ENCODE results near the gene ADAMTSL1. TPM values are rescaled to one million over a fixed set of nuclear protein-coding genes. Genes with fewer than 3 reads are reported as not detected.

Gene ADAMTSL1
- total RNA-seq, 8 experiments from 2014 or later, result 5.3 to 87.8 (median 11.5) TPM

DNA sequence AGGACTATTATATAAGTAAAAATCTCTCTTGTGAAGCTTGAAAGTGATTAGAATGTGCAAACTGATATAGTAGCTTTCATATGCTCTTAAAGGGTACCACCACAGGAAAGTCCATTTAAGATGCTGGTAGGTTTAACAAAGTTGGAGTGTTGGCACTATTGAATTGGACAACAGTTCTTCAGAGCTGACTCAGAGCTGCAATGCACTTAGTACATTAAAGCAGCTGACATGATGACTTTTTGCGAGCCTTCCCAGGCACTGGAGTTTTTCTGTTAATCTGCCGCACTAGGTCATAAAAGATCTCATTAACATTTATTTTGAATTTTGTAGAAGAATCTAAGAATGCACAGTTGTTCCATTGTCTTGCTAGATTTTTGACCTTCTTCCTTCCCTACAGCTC is 243.8 kb downstream of the ADAMTSL1 start:
- WGBS, 10 experiments, result 0 to 100% (median 86%) methylated on average over 1 to 2 of the region's 2 CpGs; no CpG with 5 or more reads in 1 of the 10 experiments

DNA sequence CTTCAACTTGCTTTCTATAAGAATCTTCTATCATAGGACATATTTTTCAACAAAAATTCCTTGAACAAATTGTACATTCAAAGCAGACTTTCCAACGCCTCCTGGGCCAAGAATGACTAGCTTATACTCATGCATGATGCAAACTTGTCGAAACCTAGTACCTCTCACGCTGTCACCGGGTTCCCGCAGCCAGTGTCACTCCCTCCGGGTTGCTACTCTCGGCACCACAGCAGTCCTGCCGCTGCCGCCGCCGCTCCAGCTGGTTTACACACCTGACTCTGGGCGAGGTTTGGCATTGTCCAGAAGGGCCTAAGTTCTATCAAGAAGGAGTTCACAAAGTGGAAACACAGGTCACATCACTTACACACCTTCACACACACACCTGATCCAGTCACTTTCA is 244.4 kb downstream of the ADAMTSL1 start:
- in situ Hi-C loops (cut with MboI; ENCODE audit: low pct_unique_long_range_greater_than_20kb in 2 of 9, low sequenced_read_pairs in 9 of 9, unreplicated experiment in 9 of 9), result no loop called here
- no peak overlapping the region for H3K4me3 ChIP-seq
- ATAC-seq (replicated peaks in 6 of 8), result no peak
- H3K4me1 ChIP-seq (replicated peaks in 1 of 2), result no peaks in the 10 kb centered on the region
- WGBS, 10 experiments, result 60 to 100% (median 91%) methylated on average over 1 to 10 of the region's 12 CpGs; no CpG with 5 or more reads in 3 of the 10 experiments
- H3K27ac ChIP-seq, result no peak overlapping the region

More for the DNA sequence above, 243.8 kb downstream of the ADAMTSL1 start:
- Histone ChIP-seq H3K4me1 (replicated peaks in 1 of 2) (no peaks in the 10 kb centered on the region), H3K4me3 (no peak overlapping the region), H3K27ac (no peak overlapping the region)
- ATAC-seq (replicated peaks in 6 of 8), result peak in 2 of 8 experiments; percentile 58 to 62
- in situ Hi-C loops (cut with MboI; ENCODE audit: low pct_unique_long_range_greater_than_20kb in 2 of 9, low sequenced_read_pairs in 9 of 9, unreplicated experiment in 9 of 9), result no loop called here

DNA sequence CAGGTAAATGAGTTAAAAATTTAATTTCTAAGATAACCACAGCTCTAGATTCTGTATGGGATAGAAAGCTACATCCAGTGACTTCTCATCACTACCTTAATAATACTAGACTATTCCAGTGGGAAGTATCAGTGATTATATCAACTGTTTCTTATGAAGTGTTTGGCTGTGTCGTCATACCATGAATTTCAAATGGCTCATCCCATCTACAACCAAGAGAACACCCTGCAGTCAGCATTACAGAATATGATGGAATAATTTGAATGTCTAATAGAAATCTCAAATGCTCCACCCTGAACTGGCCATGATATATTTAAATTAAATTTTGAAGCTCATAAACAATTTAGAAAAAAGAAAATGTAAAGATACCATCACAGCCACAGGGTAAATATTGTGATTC is 245.0 kb downstream of the ADAMTSL1 start:
- 0 to 100% (median 50%) methylated on average over 1 of the region's 1 CpG; no CpG with 5 or more reads in 4 of the 10 experiments for WGBS, 10 experiments
- in situ Hi-C loops (cut with MboI; ENCODE audit: low pct_unique_long_range_greater_than_20kb in 2 of 9, low sequenced_read_pairs in 9 of 9, unreplicated experiment in 9 of 9), result no loop called here
- ATAC-seq (replicated peaks in 6 of 8), result peak in 3 of 8 experiments; percentile 10 to 72 (median 56)

DNA sequence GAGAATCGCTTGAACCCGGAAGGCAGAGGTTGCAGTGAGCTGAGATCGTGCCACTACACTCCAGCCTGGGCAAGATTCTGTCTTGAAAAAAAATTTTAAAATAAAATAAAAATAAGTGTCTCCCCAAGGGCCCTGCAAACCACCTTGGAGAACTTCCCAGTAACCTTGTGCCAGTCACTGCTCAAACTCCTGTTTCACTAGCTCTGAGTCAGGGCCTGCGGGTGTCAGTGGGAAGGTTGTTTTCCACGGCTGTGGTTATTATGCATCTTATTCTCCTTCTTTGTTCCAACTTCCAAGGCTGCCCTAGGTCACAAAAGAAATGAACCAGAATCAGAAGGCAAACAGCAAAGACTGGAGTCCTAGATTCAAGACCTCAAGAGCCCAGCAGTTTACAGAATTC is 246.7 kb downstream of the ADAMTSL1 start:
- no peak overlapping the region for H3K4me3 ChIP-seq
- ATAC-seq (replicated peaks in 6 of 8), result no peak
- WGBS, 10 experiments, result 40 to 100% (median 67%) methylated on average over 1 to 4 of the region's 5 CpGs; no CpG with 5 or more reads in 3 of the 10 experiments
- H3K27ac ChIP-seq, result no peak overlapping the region
- in situ Hi-C loops (cut with MboI; ENCODE audit: low pct_unique_long_range_greater_than_20kb in 2 of 9, low sequenced_read_pairs in 9 of 9, unreplicated experiment in 9 of 9), result no loop called here
- H3K4me1 ChIP-seq (replicated peaks in 1 of 2), result no peaks in the 10 kb centered on the region

More for the DNA sequence above, 245.0 kb downstream of the ADAMTSL1 start:
- Histone ChIP-seq H3K27ac (no peak overlapping the region), H3K4me1 (replicated peaks in 1 of 2) (no peaks in the 10 kb centered on the region), H3K4me3 (no peak overlapping the region)

DNA sequence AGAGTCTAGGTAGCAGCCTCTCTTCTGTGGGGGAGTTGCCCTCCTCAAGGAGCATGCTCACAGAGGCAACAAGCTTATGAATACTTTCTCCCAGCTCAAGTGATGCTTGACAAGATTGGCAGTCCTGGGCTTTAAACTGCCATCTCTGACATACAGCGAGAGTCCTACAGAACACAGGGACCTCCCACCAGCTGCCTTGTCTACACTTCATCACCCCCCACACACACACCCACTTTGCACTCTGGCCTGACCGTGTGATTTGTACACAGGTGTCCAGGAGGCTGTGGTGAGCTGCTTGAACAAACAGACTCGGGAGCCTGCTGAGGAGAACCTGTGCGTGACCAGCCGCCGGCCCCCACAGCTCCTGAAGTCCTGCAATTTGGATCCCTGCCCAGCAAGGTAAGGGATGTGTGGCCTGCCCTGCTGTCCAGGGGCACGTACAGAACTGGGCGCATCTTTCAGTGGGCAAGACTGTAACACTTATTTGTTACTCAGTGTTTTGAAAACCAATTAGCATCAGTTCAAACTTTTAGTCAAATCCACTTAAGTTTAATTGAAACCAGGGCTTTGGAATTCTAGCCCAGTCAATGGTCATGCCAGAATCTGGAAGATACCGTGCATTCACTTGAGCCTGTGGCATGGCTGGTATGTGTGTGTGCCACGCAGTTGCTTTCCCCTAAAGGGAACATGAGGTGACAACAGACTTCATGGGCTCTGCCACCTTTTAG is 247.5 kb downstream of the ADAMTSL1 start:
- no peak overlapping the region for H3K4me3 ChIP-seq

DNA sequence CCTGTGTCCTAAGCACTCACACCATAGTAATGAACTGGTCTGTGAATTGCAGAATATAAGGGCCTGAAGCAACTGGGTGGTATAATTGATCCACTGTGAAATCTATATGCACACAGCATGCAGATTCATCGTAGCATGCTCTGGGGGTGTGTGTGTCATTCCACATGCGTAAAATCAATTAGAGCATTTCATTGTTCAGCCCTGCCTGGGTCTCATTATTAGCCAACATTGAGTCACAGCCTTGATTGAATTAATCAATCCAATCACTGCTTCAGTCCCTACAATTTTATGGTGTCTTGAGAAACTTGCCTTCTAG is 248.0 kb downstream of the ADAMTSL1 start:
- Histone ChIP-seq H3K27ac (no peak overlapping the region), H3K4me1 (replicated peaks in 1 of 2) (no peaks in the 10 kb centered on the region), H3K4me3 (no peak overlapping the region)
- peak in 6 of 8 experiments; percentile 27 to 84 (median 50) for ATAC-seq (replicated peaks in 6 of 8)
- WGBS, 10 experiments, result 6 to 100% (median 82%) methylated on average over 1 to 2 of the region's 2 CpGs; no CpG with 5 or more reads in 3 of the 10 experiments
- in situ Hi-C loops (cut with MboI; ENCODE audit: low pct_unique_long_range_greater_than_20kb in 2 of 9, low sequenced_read_pairs in 9 of 9, unreplicated experiment in 9 of 9), result no loop called here

More for the DNA sequence above, 247.5 kb downstream of the ADAMTSL1 start:
- Histone ChIP-seq H3K4me1 (replicated peaks in 1 of 2) (no peaks in the 10 kb centered on the region), H3K27ac (no peak overlapping the region)
- 14 to 100% (median 88%) methylated on average over 1 to 7 of the region's 10 CpGs; no CpG with 5 or more reads in 2 of the 10 experiments for WGBS, 10 experiments
- peak in 2 of 8 experiments; percentile 10 to 30 for ATAC-seq (replicated peaks in 6 of 8)
- in situ Hi-C loops (cut with MboI; ENCODE audit: low pct_unique_long_range_greater_than_20kb in 2 of 9, low sequenced_read_pairs in 9 of 9, unreplicated experiment in 9 of 9), result no loop called here

DNA sequence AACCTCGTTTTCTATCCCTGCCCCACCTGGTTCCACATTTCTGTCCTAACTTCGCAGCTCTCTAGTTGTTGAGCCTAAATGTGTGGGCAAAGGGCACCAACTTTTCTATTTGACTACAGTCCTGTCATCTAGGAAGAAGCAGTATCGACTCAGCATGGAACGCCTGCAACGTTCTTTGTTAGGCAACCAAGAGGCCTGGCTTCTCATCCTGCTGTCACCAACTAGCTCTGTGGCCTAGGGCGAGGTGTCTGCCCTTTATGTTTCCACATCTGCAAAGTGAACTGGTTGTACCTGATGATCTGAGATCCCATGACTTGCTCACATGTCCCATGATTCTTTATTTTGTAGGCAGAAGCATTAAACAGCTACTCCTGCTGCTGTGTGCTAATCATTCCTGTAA is 248.9 kb downstream of the ADAMTSL1 start:
- in situ Hi-C loops (cut with MboI; ENCODE audit: low pct_unique_long_range_greater_than_20kb in 2 of 9, low sequenced_read_pairs in 9 of 9, unreplicated experiment in 9 of 9), result no loop called here
- ATAC-seq (replicated peaks in 6 of 8), result no peak

DNA sequence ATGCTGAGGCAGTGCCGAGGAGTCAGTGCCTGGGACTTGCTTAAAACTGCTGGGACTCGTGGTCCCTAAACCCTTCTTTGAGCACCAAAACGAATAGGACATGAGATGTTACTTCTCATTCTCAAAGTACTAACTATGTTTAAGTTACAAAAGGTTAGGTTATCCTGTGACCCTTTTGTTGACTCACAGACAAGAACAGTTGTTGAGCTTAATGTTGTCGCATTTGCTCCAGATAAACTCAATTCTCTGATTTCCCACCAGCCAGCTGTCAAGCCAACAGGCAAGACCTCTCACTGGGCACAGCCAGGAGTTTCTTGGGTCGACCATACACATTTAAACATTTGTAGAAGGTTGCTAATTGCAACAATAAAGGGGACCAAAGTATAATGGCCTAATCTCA is 249.4 kb downstream of the ADAMTSL1 start:
- in situ Hi-C loops (cut with MboI; ENCODE audit: low pct_unique_long_range_greater_than_20kb in 2 of 9, low sequenced_read_pairs in 9 of 9, unreplicated experiment in 9 of 9), result no loop called here
- 50 to 100% (median 81%) methylated on average over 1 to 4 of the region's 5 CpGs; no CpG with 5 or more reads in 3 of the 10 experiments for WGBS, 10 experiments

More for the DNA sequence above, 248.9 kb downstream of the ADAMTSL1 start:
- 20 to 100% (median 87%) methylated on average over 1 to 6 of the region's 6 CpGs; no CpG with 5 or more reads in 2 of the 10 experiments for WGBS, 10 experiments
- Histone ChIP-seq H3K4me1 (replicated peaks in 1 of 2) (no peaks in the 10 kb centered on the region), H3K27ac (no peak overlapping the region), H3K4me3 (no peak overlapping the region)

DNA sequence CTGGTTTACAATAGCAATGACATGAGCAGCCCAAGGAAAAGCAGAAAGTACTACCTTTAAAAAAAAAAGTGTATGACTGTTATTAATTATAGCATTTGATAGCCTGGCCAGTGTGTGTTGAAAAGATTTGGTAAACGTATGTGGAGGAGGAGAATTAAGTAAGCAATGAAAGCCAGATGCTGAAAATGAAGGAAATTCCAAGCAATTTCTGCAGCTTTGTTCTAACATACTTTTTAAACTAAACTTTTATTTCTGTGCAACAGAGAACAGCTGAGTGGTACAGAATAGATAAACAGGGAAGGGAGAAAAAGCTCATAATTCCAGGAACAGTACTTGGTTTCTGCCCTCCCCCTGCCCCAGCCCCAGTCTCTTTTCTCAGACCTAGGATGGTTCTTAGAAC is 252.6 kb downstream of the ADAMTSL1 start:
- peak in 1 of 8 experiments; percentile 22 for ATAC-seq (replicated peaks in 6 of 8)
- WGBS, 10 experiments, result 0 to 83% (median 22%) methylated on average over 1 of the region's 1 CpG; no CpG with 5 or more reads in 3 of the 10 experiments
- in situ Hi-C loops (cut with MboI; ENCODE audit: low pct_unique_long_range_greater_than_20kb in 2 of 9, low sequenced_read_pairs in 9 of 9, unreplicated experiment in 9 of 9), result no loop called here
- Histone ChIP-seq H3K4me3 (no peak overlapping the region), H3K4me1 (replicated peaks in 1 of 2) (no peaks in the 10 kb centered on the region), H3K27ac (no peak overlapping the region)

More for the DNA sequence above, 249.4 kb downstream of the ADAMTSL1 start:
- no peak overlapping the region for H3K4me3 ChIP-seq
- H3K27ac ChIP-seq, result no peak overlapping the region
- ATAC-seq (replicated peaks in 6 of 8), result no peak
- H3K4me1 ChIP-seq (replicated peaks in 1 of 2), result no peaks in the 10 kb centered on the region

DNA sequence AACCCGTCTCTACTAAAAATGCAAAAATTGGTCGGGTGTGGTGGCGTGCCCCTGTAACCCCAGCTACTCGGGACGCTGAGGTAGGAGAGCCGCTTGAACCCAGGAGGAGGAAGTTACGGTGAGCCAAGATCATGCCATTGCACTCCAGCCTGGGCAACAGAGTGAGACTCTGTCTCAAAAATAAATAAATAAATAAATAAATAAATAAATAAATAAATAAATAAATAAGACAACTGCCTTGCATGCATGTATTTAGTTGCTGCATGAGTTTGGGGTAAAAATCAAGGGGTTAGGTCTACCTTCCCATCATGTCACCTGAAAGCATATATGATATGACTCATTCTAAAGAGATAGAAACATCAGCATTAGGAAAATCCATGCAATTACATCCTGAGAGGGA is 254.0 kb downstream of the ADAMTSL1 start:
- no peak overlapping the region for H3K4me3 ChIP-seq
- in situ Hi-C loops (cut with MboI; ENCODE audit: low pct_unique_long_range_greater_than_20kb in 2 of 9, low sequenced_read_pairs in 9 of 9, unreplicated experiment in 9 of 9), result no loop called here
- no peaks in the 10 kb centered on the region for H3K4me1 ChIP-seq (replicated peaks in 1 of 2)
- WGBS, 10 experiments, result 90 to 100% (median 94%) methylated on average over 1 to 6 of the region's 7 CpGs; no CpG with 5 or more reads in 6 of the 10 experiments
- ATAC-seq (replicated peaks in 6 of 8), result no peak
- H3K27ac ChIP-seq, result no peak overlapping the region

DNA sequence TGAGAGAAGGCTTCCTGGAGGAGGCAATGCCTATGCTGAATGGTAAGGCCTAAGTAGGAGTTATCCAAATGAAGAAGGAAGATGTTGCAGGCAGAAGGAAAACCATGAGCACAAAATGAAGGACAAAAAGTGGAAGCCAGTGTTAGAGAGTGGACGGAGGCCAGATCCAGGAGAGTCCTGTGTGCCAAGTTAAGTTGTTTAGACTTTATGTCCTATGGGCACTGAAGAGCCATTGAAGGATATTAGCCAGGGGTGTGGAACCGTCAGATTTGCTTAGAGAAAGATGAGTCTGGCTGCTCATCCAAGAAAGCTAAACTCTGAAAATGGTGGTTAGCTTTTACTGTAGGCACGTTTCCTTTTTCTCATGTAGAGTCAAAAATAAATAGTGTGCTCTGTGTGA is 254.7 kb downstream of the ADAMTSL1 start:
- WGBS, 10 experiments, result 75 to 100% (median 93%) methylated on average over 1 to 3 of the region's 3 CpGs; no CpG with 5 or more reads in 2 of the 10 experiments

DNA sequence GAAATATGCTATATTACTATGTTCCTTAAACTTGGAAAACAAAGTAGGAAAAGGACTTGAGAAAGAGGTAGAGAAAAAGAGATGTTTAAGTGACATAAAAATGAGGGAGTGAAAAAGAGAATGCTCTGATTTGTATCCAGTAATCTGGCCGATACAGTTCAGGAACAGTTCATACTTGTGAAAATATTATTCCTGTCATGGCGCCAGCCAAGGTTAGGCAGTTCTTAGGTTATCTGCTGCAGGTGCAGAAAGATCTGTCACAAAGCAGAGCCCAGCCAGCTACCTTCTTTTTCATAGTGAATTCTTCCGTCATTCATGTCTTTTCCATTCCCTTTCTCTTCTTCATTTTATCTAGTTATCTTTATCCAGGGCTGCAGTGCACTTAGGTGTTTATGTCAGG is 256.3 kb downstream of the ADAMTSL1 start:
- in situ Hi-C loops (cut with MboI; ENCODE audit: low pct_unique_long_range_greater_than_20kb in 2 of 9, low sequenced_read_pairs in 9 of 9, unreplicated experiment in 9 of 9), result no loop called here
- Histone ChIP-seq H3K27ac (no peak overlapping the region), H3K4me1 (replicated peaks in 1 of 2) (peaks cover 0 to 2% of the 10 kb centered on the region in 2 donors), H3K4me3 (no peak overlapping the region)
- ATAC-seq (replicated peaks in 6 of 8), result no peak
- WGBS, 10 experiments, result 91 to 100% (median 95%) methylated on average over 2 to 3 of the region's 3 CpGs; no CpG with 5 or more reads in 1 of the 10 experiments

More for the DNA sequence above, 254.7 kb downstream of the ADAMTSL1 start:
- H3K27ac ChIP-seq, result no peak overlapping the region
- in situ Hi-C loops (cut with MboI; ENCODE audit: low pct_unique_long_range_greater_than_20kb in 2 of 9, low sequenced_read_pairs in 9 of 9, unreplicated experiment in 9 of 9), result no loop called here
- H3K4me3 ChIP-seq, result no peak overlapping the region
- H3K4me1 ChIP-seq (replicated peaks in 1 of 2), result peaks cover 0 to 2% of the 10 kb centered on the region in 2 donors
- ATAC-seq (replicated peaks in 6 of 8), result no peak

DNA sequence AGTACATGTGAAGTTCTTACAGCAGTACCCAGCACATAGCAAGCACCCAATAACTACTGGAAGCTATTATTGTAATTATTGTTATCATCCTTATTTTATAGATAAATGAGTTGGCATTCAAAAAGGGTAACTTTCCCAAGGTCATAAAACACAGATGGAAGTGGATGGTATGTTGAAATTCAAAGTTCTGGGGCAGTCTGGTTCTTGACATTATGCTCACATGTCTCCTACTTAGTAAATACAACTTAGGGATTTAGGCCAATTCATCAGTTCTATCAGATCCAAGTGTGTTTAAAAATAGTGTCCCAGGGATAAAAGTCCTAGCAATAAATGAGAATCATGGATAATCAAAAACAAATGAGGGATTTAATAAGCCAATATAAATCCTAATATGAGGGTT is 265.2 kb downstream of the ADAMTSL1 start:
- in situ Hi-C loops (cut with MboI; ENCODE audit: low pct_unique_long_range_greater_than_20kb in 2 of 9, low sequenced_read_pairs in 9 of 9, unreplicated experiment in 9 of 9), result no loop called here
- Histone ChIP-seq H3K4me1 (replicated peaks in 1 of 2) (peaks cover 10% of the 10 kb centered on the region in 2 donors), H3K27ac (no peak overlapping the region), H3K4me3 (no peak overlapping the region)
- no peak for ATAC-seq (replicated peaks in 6 of 8)
